OCI-LY7 (cell line): ENCODE data around the gene HSD17B2. TPM values are rescaled to one million over a fixed set of nuclear protein-coding genes. Genes with fewer than 3 reads are reported as not detected.

Experiments
- BruUV-seq: library from RNA; stranded (reverse); fragments of 400-500 nt; replicated peaks from 2 replicates; lab custom pipeline; 2021; lab: Mats Ljungman, UMichigan
- CTCF ChIA-PET: fragments of 300-600 bp; sonication (Branson Sonifier 250); formaldehyde crosslinking; loops from one replicate; lab custom pipeline; 2022; ENCODE audit warnings: antibody characterized with exemption; ENCODE audit not compliant: unreplicated experiment; lab: Charles Lee
- POLR2A ChIA-PET: fragments of 300-600 bp; sonication (Branson Sonifier 250); formaldehyde crosslinking; loops from one replicate; lab custom pipeline; 2022; ENCODE audit warnings: antibody characterized with exemption; lab: Charles Lee
- DNase-seq: peaks from one replicate; pipeline ENCODE4 v3.0.0-alpha.2; 2015; ENCODE audit warnings: low spot score
- H2AFZ ChIP-seq: fragments of 200-600 bp; sonication (generic), shearing (Covaris generic); 2 replicates; pipeline ENCODE4 v1.6.1; 2014; ENCODE audit warnings: mild to moderate bottlenecking, antibody characterized with exemption, low read length, moderate library complexity
- H3K27ac ChIP-seq: fragments of 200-600 bp; sonication (generic); 2 replicates; pipeline ENCODE4 v1.5.1; 2014; ENCODE audit warnings: mixed run types, low read depth, mild to moderate bottlenecking, moderate library complexity, low read length, inconsistent platforms; ENCODE audit not compliant: poor library complexity, severe bottlenecking
- H3K36me3 ChIP-seq: fragments of 200-600 bp; sonication (generic); 2 replicates; pipeline ENCODE4 v1.6.1; 2014; ENCODE audit warnings: mild to moderate bottlenecking, antibody characterized with exemption, low read length, moderate library complexity, mixed read lengths; ENCODE audit not compliant: insufficient read depth
- H3K4me1 ChIP-seq: fragments of 200-600 bp; sonication (generic); 2 replicates; pipeline ENCODE4 v1.5.1; 2014; ENCODE audit warnings: mild to moderate bottlenecking, low read length; ENCODE audit not compliant: insufficient read depth, poor library complexity, severe bottlenecking
- H3K4me2 ChIP-seq: fragments of 200-600 bp; sonication (generic); 2 replicates; pipeline ENCODE4 v1.6.1; 2014; ENCODE audit warnings: mild to moderate bottlenecking, low read length
- H3K4me3 ChIP-seq: fragments of 200-600 bp; sonication (generic); 2 replicates; pipeline ENCODE4 v1.5.1; 2014; ENCODE audit warnings: mild to moderate bottlenecking, low read depth, low read length; ENCODE audit not compliant: poor library complexity, severe bottlenecking
- H3K79me2 ChIP-seq: fragments of 200-600 bp; sonication (generic); 2 replicates; pipeline ENCODE4 v1.6.1; 2016; ENCODE audit warnings: low read depth, mild to moderate bottlenecking, low read length, moderate library complexity, mixed read lengths; ENCODE audit not compliant: insufficient read depth
- H3K9me2 ChIP-seq: fragments of 200-600 bp; sonication (generic); 2 replicates; pipeline ENCODE4 v1.6.1; 2016; ENCODE audit warnings: mild to moderate bottlenecking, low read length, mixed read lengths; ENCODE audit not compliant: insufficient read depth
- H3K9me3 ChIP-seq: fragments of 200-600 bp; sonication (generic); 2 replicates; pipeline ENCODE4 v1.6.1; 2014; ENCODE audit warnings: mild to moderate bottlenecking, mixed run types, low read length, mixed read lengths
- H4K20me1 ChIP-seq: fragments of 200-600 bp; sonication (generic); 2 replicates; pipeline ENCODE4 v1.6.1; 2014; ENCODE audit warnings: mild to moderate bottlenecking, antibody characterized with exemption, low read length, moderate library complexity, mixed read lengths; ENCODE audit not compliant: insufficient read depth
- EZH2phosphoT487 ChIP-seq: fragments of 200-600 bp; sonication (generic); IDR thresholded peaks from 2 replicates; pipeline ENCODE4 v1.6.1; 2018; ENCODE audit warnings: low read depth, borderline replicate concordance, mild to moderate bottlenecking, mixed run types, antibody characterized with exemption, low read length, moderate library complexity, mixed read lengths
- intact Hi-C: fragments of 100-400 bp; cut with micrococcal nuclease; formaldehyde crosslinking; loops from one replicate; pipeline ENCODE4 v1.10.0; 2022; ENCODE audit not compliant: unreplicated experiment
- total RNA-seq, 2 experiments: library from RNA; depleted of rRNA in 1 of 2; stranded (reverse); fragments of >200 nt in 1 of 2; shearing (Covaris generic) in 1 of 2; gene quantifications; 2 replicates each; pipeline ENCODE4 v1.2.3, GENCODE V29; 2014 to 2022
- TF ChIP-seq, protein P1 (sequence below): fragments of 200-600 bp; sonication (generic); conservative IDR thresholded peaks from 2 replicates; pipeline ENCODE4 v1.5.1; 2014; ENCODE audit warnings: mild to moderate bottlenecking, antibody characterized with exemption, low read length, moderate library complexity, mixed read lengths

HSD17B2 gene
- total RNA-seq, 2 experiments from 2014 or later, result not detected

DNA sequence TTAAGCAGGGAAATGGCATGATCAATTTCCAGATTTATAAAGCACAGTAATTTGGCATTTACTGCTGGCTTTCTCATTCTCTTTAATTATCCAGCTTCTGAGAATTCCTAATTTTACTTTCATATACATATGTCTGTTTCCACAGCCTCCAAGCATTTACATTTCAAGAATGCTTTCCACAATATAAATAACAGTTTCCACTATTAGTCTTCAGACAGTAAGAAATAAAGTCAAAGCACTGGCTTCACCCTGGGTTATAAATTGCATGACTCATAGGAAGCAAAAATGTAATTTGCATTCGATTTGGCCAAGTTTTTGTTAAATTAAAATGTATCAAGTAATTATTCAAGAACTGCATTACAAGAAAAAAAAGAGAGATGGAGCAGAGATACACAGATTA, 81.5 kb downstream of the HSD17B2 start:
- no peak overlapping the region for H3K4me2 ChIP-seq
- no peaks in the 10 kb centered on the region for H3K4me1 ChIP-seq
- no TSS peak for BruUV-seq
- ChIA-PET POLR2A (no interaction called here), CTCF (no interaction called here)
- intact Hi-C loops, result no loop called here
- TF ChIP-seq, protein P1, sequence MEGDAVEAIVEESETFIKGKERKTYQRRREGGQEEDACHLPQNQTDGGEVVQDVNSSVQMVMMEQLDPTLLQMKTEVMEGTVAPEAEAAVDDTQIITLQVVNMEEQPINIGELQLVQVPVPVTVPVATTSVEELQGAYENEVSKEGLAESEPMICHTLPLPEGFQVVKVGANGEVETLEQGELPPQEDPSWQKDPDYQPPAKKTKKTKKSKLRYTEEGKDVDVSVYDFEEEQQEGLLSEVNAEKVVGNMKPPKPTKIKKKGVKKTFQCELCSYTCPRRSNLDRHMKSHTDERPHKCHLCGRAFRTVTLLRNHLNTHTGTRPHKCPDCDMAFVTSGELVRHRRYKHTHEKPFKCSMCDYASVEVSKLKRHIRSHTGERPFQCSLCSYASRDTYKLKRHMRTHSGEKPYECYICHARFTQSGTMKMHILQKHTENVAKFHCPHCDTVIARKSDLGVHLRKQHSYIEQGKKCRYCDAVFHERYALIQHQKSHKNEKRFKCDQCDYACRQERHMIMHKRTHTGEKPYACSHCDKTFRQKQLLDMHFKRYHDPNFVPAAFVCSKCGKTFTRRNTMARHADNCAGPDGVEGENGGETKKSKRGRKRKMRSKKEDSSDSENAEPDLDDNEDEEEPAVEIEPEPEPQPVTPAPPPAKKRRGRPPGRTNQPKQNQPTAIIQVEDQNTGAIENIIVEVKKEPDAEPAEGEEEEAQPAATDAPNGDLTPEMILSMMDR, result no peak
- TF ChIP-seq EZH2phosphoT487, result no peak
- H3K9me2 ChIP-seq, result no peaks in the 10 kb centered on the region
- no peaks in the 10 kb centered on the region for H3K36me3 ChIP-seq
- no peaks in the 10 kb centered on the region for H4K20me1 ChIP-seq
- H3K9me3 ChIP-seq, result no peaks in the 10 kb centered on the region
- no peak overlapping the region for H3K4me3 ChIP-seq
- no peak for DNase-seq
- no peaks in the 10 kb centered on the region for H3K79me2 ChIP-seq
- no peak overlapping the region for H3K27ac ChIP-seq
- H2AFZ ChIP-seq, result no peak overlapping the region

DNA sequence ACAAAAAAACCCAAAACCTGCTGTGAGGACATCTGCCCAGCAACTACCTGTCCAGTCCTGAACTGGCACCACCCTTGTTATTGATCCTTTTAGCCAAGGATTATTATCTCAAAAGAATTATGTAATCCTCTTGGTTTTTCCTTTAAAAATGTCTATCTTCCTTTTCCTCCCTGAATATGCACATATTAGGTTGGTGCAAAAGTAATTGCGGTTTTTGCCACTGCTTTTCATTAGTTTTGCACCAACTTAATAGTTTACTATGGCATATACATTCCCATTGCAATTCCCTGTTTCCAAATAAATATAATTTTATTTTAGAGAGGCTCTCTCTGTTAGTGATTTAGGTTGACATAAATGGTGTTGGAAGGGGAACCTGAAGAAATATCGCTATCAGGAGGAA, 83.7 kb downstream of the HSD17B2 start:
- DNase-seq, result no peak
- Histone ChIP-seq H3K36me3 (no peaks in the 10 kb centered on the region), H3K27ac (no peak overlapping the region), H3K9me3 (no peaks in the 10 kb centered on the region), H3K4me3 (no peak overlapping the region), H2AFZ (no peak overlapping the region), H3K4me1 (no peaks in the 10 kb centered on the region), H3K79me2 (no peaks in the 10 kb centered on the region), H3K4me2 (no peak overlapping the region), H4K20me1 (no peaks in the 10 kb centered on the region), H3K9me2 (no peaks in the 10 kb centered on the region)
- POLR2A ChIA-PET, result no interaction called here
- BruUV-seq, result no TSS peak
- intact Hi-C loops, result no loop called here
- CTCF ChIA-PET, result no interaction called here
- TF ChIP-seq EZH2phosphoT487, result no peak
- TF ChIP-seq, protein P1, result no peak

DNA sequence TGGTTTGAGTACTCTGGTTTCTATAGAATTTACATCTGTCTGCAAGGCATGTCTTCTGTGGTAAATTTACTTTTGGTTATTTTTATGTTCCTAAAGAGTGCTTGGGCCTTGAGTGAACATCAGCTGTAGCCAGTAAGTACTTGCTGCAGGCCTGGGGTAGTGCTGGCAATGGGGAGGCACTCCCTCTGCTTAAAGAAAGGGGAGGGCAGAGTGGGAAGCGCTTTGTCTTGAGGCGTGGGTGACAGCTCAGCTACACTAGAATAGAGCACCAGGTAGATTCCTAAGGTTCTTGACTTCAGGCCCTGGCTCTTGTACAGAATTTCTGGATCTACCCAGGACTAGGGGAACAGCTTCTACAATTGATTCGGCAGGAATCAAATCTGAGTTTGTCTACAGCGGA, 84.4 kb downstream of the HSD17B2 start:
- intact Hi-C loops, result no loop called here
- H3K36me3 ChIP-seq, result no peaks in the 10 kb centered on the region
- no peak overlapping the region for H3K4me3 ChIP-seq
- H3K79me2 ChIP-seq, result no peaks in the 10 kb centered on the region
- H3K4me2 ChIP-seq, result no peak overlapping the region
- H2AFZ ChIP-seq, result no peak overlapping the region
- no peaks in the 10 kb centered on the region for H4K20me1 ChIP-seq
- no peaks in the 10 kb centered on the region for H3K9me2 ChIP-seq
- DNase-seq, result no peak
- no peak overlapping the region for H3K27ac ChIP-seq
- POLR2A ChIA-PET, result no interaction called here
- no peaks in the 10 kb centered on the region for H3K9me3 ChIP-seq
- no peaks in the 10 kb centered on the region for H3K4me1 ChIP-seq
- BruUV-seq, result no TSS peak
- no peak for TF ChIP-seq EZH2phosphoT487
- TF ChIP-seq, protein P1, result no peak
- CTCF ChIA-PET, result no interaction called here
